ENCODE data around the gene CRELD1. TPM values are rescaled to one million over a fixed set of nuclear protein-coding genes. Genes with fewer than 3 reads are reported as not detected.

The CRELD1 gene
- total and polyA plus RNA-seq, 2 of the 13 experiments (the other 11 are each of a cell fraction or from before 2014, with no cell fraction given): 27.1 to 61.9 TPM

- TF ChIP-seq PCBP1 (IDR thresholded peaks at IDR 0.05; ENCODE audit: borderline replicate concordance, low read depth, low read length): no peak
- TF ChIP-seq IRF2 (CRISPR knock-in tag; IDR thresholded peaks at IDR 0.05): peak; percentile 12; the same call in 1 of the 2 replicates
- TF ChIP-seq ZBTB37 (CRISPR knock-in tag; IDR thresholded peaks at IDR 0.05): 0 out of 2 replicates have a peak, but pooled peaks have one; percentile 48
- TF ChIP-seq PAXIP1 (CRISPR knock-in tag; conservative IDR thresholded peaks at IDR 0.05): 0 out of 2 replicates have a peak, but pooled peaks have one; percentile 4
- 0 out of 2 replicates have a peak, but pooled peaks have one; percentile 41 for TF ChIP-seq KLF12 (CRISPR knock-in tag; IDR thresholded peaks at IDR 0.05; ENCODE audit: borderline replicate concordance)
- TF ChIP-seq ZSCAN31 (CRISPR knock-in tag; IDR thresholded peaks at IDR 0.05; ENCODE audit: low read depth): peak; percentile 18; the same call in 1 of the 2 replicates
- TF ChIP-seq ZNF343 (CRISPR knock-in tag; IDR thresholded peaks at IDR 0.05): 0 out of 2 replicates have a peak, but pooled peaks have one; percentile 73
- no peak for TF ChIP-seq IKZF1 (IDR thresholded peaks at IDR 0.05)
- TF ChIP-seq ZNF790 (CRISPR knock-in tag; IDR thresholded peaks at IDR 0.05; ENCODE audit: borderline replicate concordance): no peak
- no peak for TF ChIP-seq ARID3A (IDR thresholded peaks at IDR 0.05; ENCODE audit: low read depth, low read length)
- TF ChIP-seq ZNF30 (CRISPR knock-in tag; IDR thresholded peaks at IDR 0.05): 0 out of 2 replicates have a peak, but pooled peaks have one; percentile 21
- TF ChIP-seq ZNF710 (CRISPR knock-in tag; IDR thresholded peaks at IDR 0.05; ENCODE audit: borderline replicate concordance): peak; percentile 91; the same call in 1 of the 2 replicates
- TF ChIP-seq GLI4 (CRISPR knock-in tag; IDR thresholded peaks at IDR 0.05; ENCODE audit: borderline replicate concordance): peak; percentile 63; the same call in 1 of the 2 replicates
- TF ChIP-seq HOXA3 (CRISPR knock-in tag; IDR thresholded peaks at IDR 0.05): peak; percentile 36; the same call in 1 of the 2 replicates
- TF ChIP-seq MYNN (CRISPR knock-in tag; IDR thresholded peaks at IDR 0.05; ENCODE audit: low read depth): no peak
- no peak for TF ChIP-seq MAF1 (CRISPR knock-in tag; IDR thresholded peaks at IDR 0.05; ENCODE audit: borderline replicate concordance)
- TF ChIP-seq NR0B2 (CRISPR knock-in tag; IDR thresholded peaks at IDR 0.05): peak; percentile 89; the same call in 1 of the 2 replicates
- TF ChIP-seq ZBTB7B (CRISPR knock-in tag; IDR thresholded peaks at IDR 0.05): peak; percentile 70; the same call in 1 of the 2 replicates
Observed at GRCh38 chr3:9902372-9903237, 31.0 kb upstream of the CRELD1 start, which contains the start of gene IL17RE (continued).
